GM13976 (cell line): ENCODE measurements around the gene TAF11L2.
"Not testable (repeated sequence)": the region's sequence is repeated elsewhere in the genome, so short reads cannot be mapped to it uniquely, and the experiment has no call there.

ENCODE experiments used
- DNase-seq: peaks from one replicate; pipeline ENCODE4 v3.0.0; 2012; ENCODE audit warnings: low spot score
- in situ Hi-C: fragments of 300-500 bp; cut with MboI; formaldehyde crosslinking; loops from one replicate; pipeline ENCODE4 v1.12.0; 2022; ENCODE audit warnings: low sequenced_read_pairs, mixed read lengths, inconsistent platforms; ENCODE audit not compliant: unreplicated experiment
- TF ChIP-seq, protein P1 (sequence below): IDR thresholded peaks from 2 replicates; pipeline ENCODE4 v1.5.1; 2012; ENCODE audit warnings: borderline replicate concordance, mild to moderate bottlenecking; ENCODE audit not compliant: insufficient read depth; ENCODE audit errors: extremely low read depth, missing control alignments, control extremely low read depth

The TAF11L2 gene

DNA sequence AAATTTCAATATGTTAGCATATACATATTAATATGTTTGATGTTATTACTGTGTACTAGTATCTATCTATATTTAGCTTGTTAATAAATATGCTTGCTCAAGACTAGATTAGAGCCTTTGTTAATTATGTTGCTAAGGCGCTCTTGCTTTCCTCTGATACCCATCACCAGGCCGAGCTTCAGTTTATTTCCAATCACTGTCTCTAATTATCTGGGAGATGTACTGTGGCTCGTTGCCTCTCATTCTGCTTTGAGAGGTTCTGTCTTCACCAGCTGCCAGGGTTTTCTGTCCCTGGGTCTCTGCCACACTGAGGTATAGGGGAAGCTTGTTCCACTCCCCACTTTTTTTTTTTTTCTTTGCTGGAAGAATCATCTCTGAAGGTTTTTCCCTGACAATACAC is 21.0 kb upstream of the TAF11L2 start:
- in situ Hi-C loops = no loop called here
- no peak for DNase-seq

DNA sequence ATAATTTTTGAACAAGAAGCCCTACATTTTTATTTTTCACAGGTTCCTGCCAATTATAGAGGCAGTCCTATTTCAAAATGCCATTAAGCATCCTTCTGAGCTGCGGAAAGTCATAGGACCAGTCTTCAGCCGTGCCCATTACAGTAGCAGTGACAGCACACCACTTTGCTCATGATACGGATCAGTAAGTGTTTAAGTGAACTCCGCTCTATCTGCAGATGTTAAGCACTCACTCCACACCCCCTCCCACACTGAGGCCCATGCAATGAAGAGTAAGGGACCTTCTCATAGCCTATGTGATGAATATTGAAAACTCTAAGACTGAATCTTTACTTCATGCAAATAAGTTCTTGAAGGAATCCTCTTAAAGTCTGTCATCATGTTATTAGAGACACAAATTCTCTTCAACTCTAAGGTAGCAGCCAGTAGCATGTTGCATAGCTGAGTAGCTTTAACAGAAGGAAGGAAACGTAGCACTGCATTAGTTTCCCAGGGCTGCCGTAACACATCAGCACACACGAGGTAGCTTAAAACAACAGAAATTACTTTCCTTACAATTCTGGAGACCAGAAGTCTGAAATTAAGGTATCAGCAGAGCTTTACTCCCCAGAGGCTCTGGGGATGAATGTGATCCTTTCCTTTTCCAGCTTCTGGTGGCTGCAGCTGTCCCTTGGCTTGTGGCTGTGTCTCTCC is 20.3 kb upstream of the TAF11L2 start:
- DNase-seq = no peak
- TF ChIP-seq, protein P1, sequence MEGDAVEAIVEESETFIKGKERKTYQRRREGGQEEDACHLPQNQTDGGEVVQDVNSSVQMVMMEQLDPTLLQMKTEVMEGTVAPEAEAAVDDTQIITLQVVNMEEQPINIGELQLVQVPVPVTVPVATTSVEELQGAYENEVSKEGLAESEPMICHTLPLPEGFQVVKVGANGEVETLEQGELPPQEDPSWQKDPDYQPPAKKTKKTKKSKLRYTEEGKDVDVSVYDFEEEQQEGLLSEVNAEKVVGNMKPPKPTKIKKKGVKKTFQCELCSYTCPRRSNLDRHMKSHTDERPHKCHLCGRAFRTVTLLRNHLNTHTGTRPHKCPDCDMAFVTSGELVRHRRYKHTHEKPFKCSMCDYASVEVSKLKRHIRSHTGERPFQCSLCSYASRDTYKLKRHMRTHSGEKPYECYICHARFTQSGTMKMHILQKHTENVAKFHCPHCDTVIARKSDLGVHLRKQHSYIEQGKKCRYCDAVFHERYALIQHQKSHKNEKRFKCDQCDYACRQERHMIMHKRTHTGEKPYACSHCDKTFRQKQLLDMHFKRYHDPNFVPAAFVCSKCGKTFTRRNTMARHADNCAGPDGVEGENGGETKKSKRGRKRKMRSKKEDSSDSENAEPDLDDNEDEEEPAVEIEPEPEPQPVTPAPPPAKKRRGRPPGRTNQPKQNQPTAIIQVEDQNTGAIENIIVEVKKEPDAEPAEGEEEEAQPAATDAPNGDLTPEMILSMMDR = no peak
- in situ Hi-C loops = no loop called here

More for the DNA sequence above, 21.0 kb upstream of the TAF11L2 start:
- TF ChIP-seq, protein P1 = no peak

DNA sequence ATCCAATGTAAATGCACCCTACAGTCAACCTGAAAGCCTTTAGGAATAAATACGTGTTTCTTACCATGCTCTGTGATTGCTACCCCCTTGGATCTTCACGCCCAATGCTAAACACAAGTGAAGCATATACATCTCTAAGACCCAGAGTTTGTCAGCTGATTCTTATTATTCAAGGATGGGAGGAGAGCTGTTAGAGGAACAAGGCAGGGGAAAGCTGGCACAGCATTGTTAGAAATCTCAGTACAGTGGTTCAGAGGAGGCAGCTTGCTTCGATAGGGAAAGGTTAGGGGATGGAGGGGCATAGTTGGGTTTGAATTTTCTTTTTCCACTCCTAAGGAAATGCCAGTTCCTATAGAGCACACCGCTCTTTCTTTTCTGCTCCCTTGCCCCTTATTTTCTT is 16.7 kb upstream of the TAF11L2 start:
- no peak for DNase-seq
- in situ Hi-C loops = no loop called here

DNA sequence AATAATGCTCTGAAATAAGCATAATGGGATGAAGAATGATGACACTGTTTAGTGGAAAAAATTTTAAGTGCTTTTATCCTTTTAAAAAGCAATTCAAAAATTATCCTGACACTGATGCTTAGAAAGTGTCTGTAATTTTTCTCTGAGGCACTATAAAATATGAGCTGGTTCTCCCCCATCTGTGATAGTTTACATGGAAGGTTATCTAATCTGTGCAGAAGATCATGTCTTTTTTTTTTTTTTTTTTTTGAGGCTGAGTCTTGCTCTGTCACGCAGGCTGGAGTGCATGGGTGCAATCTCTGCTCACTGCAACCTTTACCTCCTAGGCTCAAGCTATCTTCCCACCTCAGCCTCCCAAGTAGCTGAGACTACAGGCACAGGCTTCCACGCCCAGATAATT is 15.2 kb upstream of the TAF11L2 start:
- TF ChIP-seq, protein P1 = no peak
- in situ Hi-C loops = no loop called here
- DNase-seq = no peak

More for the DNA sequence above, 16.7 kb upstream of the TAF11L2 start:
- TF ChIP-seq, protein P1 = no peak

DNA sequence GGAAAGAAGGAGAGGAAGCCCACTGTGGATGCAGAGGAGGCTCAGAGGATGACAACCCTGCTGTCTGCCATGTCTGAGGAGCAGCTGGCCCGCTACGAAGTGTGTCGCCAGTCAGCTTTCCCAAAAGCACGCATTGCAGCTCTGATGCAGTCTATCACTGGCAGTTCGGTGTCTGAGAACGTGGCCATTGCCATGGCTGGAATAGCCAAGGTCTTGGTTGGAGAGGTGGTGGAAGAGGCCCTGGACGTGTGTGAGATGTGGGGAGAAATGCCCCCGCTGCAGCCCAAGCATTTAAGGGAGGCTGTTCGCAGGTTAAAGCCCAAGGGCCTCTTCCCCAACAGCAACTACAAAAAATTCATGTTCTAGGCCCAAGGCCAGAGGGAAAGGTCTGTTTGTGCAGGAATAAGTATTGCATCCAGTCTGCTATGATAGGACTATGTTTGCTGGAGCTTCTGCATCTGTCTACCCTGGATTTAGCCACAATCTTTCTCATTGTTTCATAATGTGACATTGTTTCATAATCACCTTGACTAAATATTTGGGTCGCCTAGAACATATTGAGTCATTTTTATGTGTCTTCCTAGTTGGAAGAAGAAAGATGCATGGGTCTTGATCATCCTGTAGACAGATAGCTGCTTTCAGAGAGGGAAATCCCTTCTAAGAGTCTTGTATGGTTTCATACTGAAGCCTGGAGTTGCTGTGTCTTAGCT is 11.4 kb upstream of the TAF11L2 start:
- in situ Hi-C loops, DNase-seq: not testable (repeated sequence)

DNA sequence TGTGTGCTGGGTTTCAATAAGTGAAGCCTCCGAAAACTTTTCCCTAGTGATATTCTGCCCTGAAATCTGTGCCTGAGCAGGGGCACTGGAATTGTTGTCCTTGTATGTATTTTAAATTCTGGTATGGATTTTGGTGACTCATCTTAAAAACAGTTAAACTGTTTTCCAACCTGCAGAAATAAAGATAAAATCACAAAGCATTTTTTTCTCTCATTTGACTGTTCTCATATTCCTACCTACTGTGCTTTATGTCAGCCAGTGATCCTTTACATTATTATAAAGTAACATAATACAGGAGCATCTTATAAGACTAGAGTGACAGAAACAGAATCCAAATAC is 10.9 kb upstream of the TAF11L2 start:
- TF ChIP-seq, protein P1 = no peak
- DNase-seq = no peak
- in situ Hi-C loops = no loop called here

DNA sequence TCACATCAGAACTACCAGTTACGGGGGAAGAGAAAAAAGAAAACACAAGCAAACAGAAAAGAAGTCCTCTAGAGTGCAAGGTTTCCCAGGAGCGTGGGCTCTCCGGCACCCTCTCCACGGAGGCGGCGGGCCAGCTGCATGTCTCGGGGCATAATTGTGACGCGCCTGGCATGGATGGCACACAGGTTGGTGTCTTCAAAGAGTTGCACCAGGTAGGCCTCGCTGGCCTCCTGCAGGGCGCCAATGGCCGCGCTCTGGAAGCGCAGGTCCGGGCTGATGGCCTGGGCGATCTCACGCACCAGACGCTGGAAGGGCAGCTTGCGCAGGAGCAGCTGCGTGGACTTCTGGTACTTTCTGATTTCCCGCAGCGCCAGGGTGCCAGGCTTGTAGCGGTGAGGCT is 6.8 kb upstream of the TAF11L2 start:
- DNase-seq, in situ Hi-C loops: not testable (repeated sequence)

DNA sequence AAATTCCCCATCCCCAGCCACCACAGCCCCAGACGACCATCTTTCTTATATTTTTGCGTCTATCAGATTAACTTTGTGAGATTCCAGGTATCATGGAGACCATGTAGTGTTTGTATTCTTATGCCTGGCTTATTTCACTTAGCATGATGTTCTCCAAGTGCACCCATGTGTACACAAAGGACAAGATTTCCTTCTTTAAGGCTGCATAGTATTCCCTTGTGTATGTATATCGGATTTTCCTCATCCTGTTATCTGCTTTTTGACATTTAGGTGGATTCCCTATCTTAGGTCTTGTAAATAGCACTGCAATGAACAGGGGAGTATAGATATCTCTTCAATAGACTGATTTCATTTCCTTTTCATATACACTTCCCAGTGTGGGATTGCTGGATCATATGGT is 5.3 kb upstream of the TAF11L2 start:
- in situ Hi-C loops = no loop called here
- TF ChIP-seq, protein P1 = no peak
- DNase-seq = no peak
